Inflammatory macrophage treated with lipopolysaccharide for 1 hour (primary cell): ENCODE measurements around the gene CYP2B6.
"Not testable (repeated sequence)": the region's sequence is repeated elsewhere in the genome, so short reads cannot be mapped to it uniquely, and the experiment has no call there.

Experiments used
- DNase-seq, 2 donors: peaks; one replicate each; pipeline ENCODE4 v3.0.0-alpha.2; 2020 to 2022

CYP2B6 gene

GRCh38 chr19:41039806-41040205, 48.7 kb downstream of the CYP2B6 start:
- no peak for DNase-seq

- not testable (repeated sequence) for DNase-seq
These were observed 54.0 kb downstream of the CYP2B6 start for GRCh38 chr19:41045095-41045494.

- no peak for DNase-seq
These were observed 59.3 kb downstream of the CYP2B6 start for GRCh38 chr19:41050426-41050825.

GRCh38 chr19:41052162-41052561, 61.1 kb downstream of the CYP2B6 start:
- DNase-seq = not testable (repeated sequence)

GRCh38 chr19:41053331-41053730, 62.2 kb downstream of the CYP2B6 start:
- not testable (repeated sequence) for DNase-seq

DNA sequence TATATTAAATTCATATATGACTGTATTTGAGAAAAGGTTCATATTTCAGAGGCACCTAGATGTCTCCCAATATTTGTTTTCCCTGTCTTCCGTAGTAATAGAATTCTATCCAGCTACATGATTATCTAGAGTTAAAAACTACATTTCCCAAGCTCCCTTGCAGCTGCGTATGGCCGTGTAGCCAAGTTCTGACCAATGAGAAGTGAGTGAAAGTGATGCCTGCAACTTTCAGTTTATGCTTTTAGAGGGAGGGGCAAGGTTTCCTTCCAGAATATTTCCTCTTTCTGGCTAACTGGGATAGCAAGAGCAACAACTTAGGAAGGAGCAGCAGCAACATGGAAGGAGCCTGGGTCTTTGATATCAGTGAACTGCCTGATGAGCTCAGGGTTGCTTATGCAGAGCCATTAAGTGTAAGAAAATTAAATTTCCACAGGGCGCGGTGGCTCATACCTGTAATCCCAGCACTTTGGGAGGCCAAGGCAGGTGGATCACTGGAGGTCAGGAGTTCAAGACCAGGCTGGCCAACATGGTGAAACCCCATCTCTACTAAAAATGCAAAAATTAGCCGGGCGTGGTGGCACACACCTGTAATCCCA, 74.0 kb downstream of the CYP2B6 start:
- peak in 1 of 2 donors; percentile 13 for DNase-seq
